GM20431 (cell line): ENCODE measurements around the gene WDR47.
"Not testable (repeated sequence)": the region's sequence is repeated elsewhere in the genome, so short reads cannot be mapped to it uniquely, and the experiment has no call there.

Experiments
- in situ Hi-C: fragments of 300-500 bp; cut with MseI, MboI; formaldehyde crosslinking; loops from one replicate; pipeline ENCODE4 v1.15.0; 2020; ENCODE audit warnings: low sequenced_read_pairs; ENCODE audit not compliant: unreplicated experiment

Gene WDR47

GRCh38 chr1:109056064-109056463 lies 14.2 kb upstream of the WDR47 start:
- in situ Hi-C loops = no loop called here

DNA sequence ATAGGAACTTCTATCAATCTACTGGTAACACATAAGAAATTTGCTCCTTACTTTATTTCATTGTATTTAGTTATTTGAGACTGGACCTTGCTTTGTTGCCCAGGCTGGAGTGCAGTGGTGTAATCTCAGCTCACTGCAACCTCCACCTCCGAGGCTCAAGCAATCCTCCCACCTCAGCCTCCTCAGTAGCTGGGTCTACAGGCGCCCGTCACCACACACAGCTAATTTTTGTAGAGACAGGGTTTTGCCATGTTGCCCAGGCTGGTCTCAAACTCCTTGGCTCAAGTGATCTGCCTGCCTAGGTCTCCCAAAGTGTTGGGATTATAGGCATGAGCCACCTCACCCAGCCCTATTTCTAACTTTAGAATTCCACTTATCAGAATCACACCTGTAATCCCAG lies 10.2 kb upstream of the WDR47 start:
- in situ Hi-C loops = not testable (repeated sequence)

- in situ Hi-C loops = no loop called here
Measured at GRCh38 chr1:109050228-109050995, 8.5 kb upstream of the WDR47 start.

DNA sequence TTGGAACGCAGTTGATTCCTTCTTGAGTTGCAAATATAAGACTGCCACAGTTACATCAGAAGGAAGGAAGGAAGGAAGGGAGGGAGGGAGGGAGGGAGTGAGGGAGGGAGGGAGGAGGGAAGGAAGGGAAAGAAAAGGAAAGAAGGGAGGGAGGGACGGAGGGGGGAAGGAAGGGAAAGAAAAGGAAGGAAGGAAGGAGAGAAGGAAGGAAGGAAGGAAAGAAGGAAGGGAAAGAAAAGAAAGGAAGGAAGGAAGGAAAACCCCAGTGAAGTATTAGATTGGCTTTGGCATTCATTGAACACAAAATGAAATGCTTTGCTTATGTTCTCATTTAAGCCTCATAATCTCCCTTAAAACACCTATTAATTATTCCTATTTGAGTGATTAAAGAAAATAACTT lies 6.4 kb upstream of the WDR47 start:
- in situ Hi-C loops = no loop called here

DNA sequence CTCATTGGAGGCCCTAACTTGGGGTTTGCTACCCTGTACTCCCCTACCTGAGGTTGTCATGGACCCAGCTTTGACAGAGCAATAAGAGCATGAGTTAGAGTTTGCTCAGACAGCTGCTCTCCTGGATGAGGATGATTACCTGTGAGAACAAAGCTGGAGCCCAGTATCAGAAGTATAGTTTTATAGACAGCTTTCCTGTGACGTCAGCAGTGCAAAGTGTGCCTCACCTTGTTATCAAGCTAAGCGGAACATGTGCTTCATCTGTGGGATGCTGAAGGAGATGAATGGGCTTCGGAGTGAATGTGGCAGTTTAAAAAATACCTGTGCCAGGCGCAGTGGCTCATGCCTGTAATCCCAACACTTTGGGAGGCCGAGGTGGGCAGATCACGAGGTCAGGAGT lies 5.4 kb upstream of the WDR47 start:
- in situ Hi-C loops = no loop called here

GRCh38 chr1:109046671-109047070 lies 4.8 kb upstream of the WDR47 start:
- in situ Hi-C loops = no loop called here

- in situ Hi-C loops = no loop called here
Measured at GRCh38 chr1:109045595-109045994, 3.7 kb upstream of the WDR47 start.

DNA sequence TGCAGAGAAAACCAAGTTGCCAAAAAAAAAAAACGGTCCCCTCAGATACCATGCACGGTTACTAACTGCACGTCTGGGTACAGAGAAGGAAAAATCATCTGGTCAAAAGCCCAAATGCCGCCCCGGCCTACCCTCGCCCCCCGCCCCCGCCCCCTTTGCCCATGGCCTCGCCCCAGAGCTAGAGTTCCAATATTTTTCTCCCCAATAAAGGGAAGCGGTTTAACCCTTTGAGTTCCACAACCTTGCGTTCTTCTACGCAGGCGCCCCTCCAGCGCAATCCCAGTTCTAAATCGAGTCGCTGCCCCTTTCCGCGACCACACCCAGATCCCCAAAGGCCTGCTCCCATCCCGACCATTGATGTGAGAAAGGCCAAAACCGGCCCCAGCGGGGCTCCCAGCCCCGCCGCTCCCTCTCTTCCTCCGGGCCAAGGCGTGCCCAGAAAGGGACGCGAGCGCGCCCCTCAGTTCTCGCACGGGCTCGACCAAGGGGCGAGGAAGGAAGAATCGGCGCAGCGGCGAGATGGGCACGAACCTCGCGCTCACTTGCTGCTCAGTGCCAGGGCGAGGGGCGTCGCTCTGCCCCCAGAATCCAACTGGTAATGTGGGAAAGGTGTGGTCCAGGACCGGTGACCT lies 797 bp downstream of the WDR47 start:
- in situ Hi-C loops = no loop called here

DNA sequence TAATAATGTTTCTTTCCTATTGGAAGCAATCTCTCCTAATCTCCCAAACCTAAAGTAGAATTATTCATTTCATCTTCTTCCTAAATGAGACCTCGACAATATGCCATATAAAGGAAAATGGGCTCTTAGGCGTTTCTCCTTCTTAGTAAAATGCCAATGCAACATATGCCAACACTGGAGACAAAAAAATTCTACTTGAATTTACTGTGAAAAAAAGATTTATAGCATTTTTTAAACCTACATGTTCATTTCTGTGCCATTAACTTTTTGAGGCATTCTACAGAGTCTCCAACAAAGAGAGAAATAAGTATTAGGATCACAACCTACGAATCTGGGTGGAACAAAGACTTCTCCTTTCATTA lies 1.3 kb downstream of the WDR47 start:
- in situ Hi-C loops = no loop called here

DNA sequence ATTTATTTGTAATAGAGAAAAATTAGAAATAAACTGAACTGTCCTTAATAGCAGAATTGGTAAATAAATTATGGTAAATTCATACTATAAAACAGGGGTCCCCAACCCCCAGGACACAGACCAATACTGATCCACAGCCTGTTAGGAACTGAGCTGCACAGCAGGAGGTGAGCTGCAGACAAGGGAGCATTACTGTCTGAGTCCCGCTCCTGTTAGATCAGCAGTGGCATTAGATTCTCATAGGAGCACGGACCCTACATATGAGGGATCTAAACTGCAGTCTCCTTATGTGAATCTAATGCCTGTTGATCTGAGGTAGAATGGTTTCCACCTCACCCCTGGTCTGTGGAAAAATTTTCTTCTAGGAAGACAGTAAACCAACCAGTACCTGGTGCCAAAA lies 7.5 kb downstream of the WDR47 start:
- in situ Hi-C loops = no loop called here

- in situ Hi-C loops = not testable (repeated sequence)
Measured at GRCh38 chr1:109029493-109029892, 12.4 kb downstream of the WDR47 start.

- in situ Hi-C loops = no loop called here
Measured at GRCh38 chr1:109027841-109028240, 14.1 kb downstream of the WDR47 start.

GRCh38 chr1:109025694-109026093 lies 16.2 kb downstream of the WDR47 start:
- in situ Hi-C loops = no loop called here

DNA sequence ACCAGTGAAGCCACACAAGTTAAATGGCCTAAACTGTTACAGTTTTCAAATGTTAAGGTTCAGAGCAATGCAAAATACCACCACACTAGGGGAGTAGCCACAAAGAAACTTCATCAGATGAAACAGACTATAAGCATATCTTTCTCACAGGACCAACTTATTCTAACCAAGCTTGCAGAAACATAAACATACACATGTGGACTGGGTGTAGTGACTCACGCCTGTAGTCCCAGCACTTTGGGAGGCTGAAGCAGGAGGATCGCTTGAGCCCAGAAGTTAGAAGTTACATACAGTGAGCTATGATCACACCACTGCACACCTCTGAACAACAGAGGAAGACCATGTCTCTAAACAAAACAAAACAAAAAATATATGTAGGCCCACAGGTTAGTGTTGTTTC lies 17.3 kb downstream of the WDR47 start:
- in situ Hi-C loops = no loop called here

DNA sequence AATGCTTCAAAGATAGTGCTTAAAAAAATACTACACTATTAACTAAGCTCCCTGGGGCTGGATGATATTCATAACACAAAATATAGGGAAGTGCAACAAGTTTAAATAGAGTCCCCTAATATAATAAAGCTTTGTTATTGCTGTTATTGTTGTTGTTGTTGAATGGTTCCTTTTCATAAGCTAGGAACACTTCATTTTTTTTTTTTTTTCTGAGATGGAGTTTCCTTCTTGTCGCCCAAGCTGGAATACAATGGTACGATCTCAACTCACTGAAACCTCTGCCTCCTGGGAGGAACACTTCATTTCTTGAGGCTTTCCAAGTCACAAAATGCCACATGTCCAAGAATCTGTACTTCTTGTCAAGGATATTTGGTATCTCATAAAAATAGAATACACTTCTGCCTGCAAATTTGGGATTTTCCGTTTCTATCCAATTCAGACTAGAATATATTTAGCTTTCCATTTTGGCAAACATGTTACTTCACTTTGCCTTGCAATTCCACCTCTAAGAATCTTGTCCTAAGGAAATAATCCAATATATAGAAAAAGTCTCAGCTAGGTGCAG lies 21.1 kb downstream of the WDR47 start:
- in situ Hi-C loops = no loop called here

DNA sequence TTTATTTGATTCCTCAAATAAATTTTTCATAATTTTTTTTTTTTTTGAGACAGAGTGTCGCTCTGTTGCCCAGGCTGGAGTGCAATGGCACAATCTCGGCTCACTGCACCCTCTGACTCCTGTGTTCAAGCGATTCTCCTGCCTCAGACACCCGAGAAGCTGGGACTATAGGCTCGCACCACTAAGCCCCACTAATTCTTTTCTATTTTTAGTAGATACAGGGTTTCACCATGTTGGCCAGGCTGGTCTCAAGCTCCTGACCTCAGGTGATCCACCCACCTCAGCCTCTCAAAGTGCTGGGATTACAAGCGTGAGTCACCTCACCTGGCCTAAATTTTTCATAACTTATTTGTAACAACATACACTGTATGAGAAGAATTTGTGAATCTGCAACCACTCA lies 24.2 kb downstream of the WDR47 start:
- in situ Hi-C loops = not testable (repeated sequence)

- in situ Hi-C loops = no loop called here
Measured at GRCh38 chr1:109017134-109017533, 24.8 kb downstream of the WDR47 start.

DNA sequence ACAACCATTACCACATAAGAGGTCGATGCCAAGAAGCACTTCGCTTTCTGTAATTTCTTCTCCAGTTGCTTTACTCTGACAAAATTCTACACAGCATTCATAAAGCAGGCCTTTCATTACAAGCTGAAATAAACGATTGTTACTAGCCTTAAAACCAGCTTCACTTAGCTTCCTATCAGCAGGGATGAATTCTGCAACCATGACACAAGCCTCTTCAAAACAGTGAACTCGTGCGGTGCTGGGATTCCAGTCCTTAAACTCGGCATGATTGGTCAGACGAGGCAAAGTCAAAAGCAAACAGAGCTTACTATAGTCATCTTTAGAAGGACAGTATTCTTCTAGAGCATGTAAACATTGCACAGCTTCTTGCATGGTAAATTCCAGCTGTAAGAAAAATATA lies 30.6 kb downstream of the WDR47 start:
- in situ Hi-C loops = no loop called here

GRCh38 chr1:108996622-108997021 lies 45.3 kb downstream of the WDR47 start:
- in situ Hi-C loops = not testable (repeated sequence)

DNA sequence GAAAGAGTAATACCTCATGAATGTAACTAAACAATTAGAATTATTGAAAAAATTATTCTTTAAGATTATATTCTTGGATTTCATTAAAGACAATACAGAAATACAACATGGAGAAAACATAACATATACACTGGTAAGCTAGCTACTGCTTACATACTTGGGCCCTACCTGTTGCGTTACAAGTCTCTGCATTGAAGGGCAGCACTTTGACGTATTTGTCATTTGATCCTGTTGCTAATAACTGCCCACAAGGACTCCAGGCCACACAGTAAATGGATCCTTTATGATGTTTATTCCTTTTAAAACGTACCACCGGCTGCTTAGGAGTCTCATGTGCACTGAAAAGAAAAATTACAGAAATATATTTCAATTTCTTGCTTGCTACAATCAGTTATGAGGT lies 58.8 kb downstream of the WDR47 start:
- in situ Hi-C loops = no loop called here

DNA sequence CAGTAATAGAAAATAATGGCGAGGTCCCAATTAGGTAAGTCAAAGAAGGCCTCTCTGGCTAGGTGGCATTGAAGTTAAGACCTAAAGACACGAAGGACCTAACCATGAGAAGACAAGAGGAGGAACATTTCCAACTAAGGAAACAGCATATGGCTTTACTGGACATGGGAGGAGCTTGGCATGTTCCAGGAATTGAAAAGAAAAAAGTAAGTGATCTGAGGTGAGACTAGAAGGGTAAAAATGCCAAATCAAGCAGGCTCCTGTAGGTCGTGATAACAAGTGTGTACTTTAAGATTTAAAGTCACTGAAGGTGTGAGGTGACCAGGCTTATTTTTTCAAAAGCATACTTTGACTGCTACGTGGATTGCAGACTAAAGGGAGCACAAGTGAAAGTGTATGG lies 65.2 kb downstream of the WDR47 start:
- in situ Hi-C loops = no loop called here

GRCh38 chr1:108972951-108973350 lies 69.0 kb downstream of the WDR47 start:
- in situ Hi-C loops = no loop called here
